AML-193 (cell line): Measurements from ENCODE around the gene SMARCD1.
"Not testable (repeated sequence)": the region's sequence is repeated elsewhere in the genome, so short reads cannot be mapped to it uniquely, and the experiment has no call there.

Experiments
- DNase-seq, 2 experiments: peaks; one replicate each; lab custom pipeline; 2025; lab: John Stamatoyannopoulos, UW

Gene SMARCD1

DNA sequence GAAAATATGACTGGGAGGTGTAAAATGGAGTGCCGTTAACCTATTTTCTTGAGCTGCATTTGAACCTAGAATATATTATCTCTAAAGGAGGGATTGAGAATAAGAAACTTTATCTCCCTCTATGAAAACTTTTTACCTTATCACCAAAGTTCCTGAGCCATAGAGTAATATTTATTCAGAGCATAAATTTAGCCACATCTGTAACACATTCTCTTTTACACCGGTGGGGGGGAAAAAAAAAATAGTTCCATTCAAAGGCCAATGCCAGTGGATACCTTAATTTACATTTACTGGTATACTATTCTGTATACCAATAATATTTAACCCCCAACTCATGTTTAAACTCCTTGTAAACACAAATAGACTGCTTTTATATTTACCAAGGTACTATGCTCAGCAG, 60.3 kb downstream of the SMARCD1 start:
- no peak for DNase-seq

DNA sequence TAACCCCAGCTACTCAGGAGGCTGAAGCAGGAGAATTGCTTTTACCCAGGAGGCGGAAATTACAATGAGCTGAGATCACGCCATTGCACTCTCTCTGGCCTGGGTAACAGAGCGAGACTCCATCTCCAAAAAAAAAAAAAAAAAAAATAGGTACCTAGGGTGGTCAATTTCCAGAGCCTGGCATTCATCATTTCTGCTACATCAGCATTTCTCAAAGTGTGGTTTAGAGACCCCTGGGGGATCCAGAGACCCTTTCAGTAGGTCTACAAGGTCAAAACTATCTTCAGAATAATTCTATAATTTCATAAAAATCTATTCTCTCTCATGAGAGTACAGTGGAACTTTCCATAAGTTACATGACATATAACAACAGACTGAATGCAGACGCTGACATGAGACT, 62.1 kb downstream of the SMARCD1 start:
- DNase-seq = no peak

DNA sequence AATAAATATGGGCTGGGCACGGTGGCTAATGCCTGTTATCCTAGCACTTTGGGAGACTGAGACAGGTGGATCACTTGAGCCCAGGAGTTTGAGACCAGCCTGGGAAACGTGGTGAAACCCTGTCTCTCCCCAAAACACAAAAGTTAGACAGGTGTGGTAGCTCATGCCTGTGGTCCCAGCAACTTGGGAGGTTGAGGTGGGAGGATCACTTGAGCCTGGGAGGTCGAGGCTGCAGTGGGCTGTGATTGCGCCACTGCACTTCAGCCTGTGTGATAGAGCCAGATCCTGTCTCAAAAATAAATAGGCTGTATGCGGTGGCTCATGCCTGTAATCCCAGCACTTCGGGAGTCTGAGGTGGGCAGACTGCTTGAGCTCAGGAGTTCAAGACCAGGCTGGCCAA, 62.9 kb downstream of the SMARCD1 start:
- DNase-seq = not testable (repeated sequence)

DNA sequence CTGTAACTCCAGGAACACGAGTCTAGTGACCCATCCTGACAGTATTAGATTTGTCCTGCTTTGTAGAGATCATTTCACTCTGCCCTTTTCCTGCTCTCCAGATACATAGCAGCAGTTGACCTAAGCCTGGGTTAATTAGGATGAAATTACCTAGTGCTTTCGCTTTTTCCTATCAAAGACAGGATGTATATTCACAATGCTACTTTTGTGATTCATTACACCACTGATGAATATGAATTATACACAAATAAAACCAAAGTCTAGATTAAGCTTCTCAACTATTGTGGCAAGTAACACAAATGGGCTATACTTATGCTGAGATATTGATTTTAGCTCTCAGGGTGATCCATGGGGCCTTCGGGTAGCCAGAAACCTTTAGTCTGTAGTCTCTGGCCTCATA, 64.2 kb downstream of the SMARCD1 start:
- DNase-seq = no peak
